SK-N-SH (cell line): ENCODE results near the gene PRRT1. TPM values are rescaled to one million over a fixed set of nuclear protein-coding genes. Genes with fewer than 3 reads are reported as not detected.

ENCODE experiments used
- CTCF ChIA-PET: fragments of 300-600, 350-600 bp; formaldehyde crosslinking; extraction: SDS; loops from one replicate; lab custom pipeline; 2021; lab: Yijun Ruan, JAX
- POLR2A ChIA-PET: fragments of 350-600 bp; sonication (Branson Sonifier 250); formaldehyde crosslinking; extraction: SDS; loops from one replicate; lab custom pipeline; 2020; ENCODE audit warnings: antibody characterized with exemption, inconsistent platforms; lab: Yijun Ruan, JAX
- DNase-seq: peaks from one replicate; pipeline ENCODE4 v3.0.0; 2012
- H2AFZ ChIP-seq: fragments of 200-600 bp; sonication (generic); 2 replicates; pipeline ENCODE4 v1.8.1; 2016; ENCODE audit warnings: antibody characterized with exemption, mild to moderate bottlenecking, low read depth
- H3F3A ChIP-seq: fragments of 200-600 bp; sonication (generic); replicated peaks from 2 replicates; pipeline ENCODE3; 2016; ENCODE audit warnings: antibody characterized with exemption, mild to moderate bottlenecking; ENCODE audit not compliant: insufficient read depth
- H3K27ac ChIP-seq, 2 experiments: fragments of 200-500 bp in 1 of 2; fragments of 200-600 bp in 1 of 2; sonication (Bioruptor generic) in 1 of 2; sonication (generic), shearing (Covaris generic) in 1 of 2; 2 replicates each; pipeline versions ENCODE4 v1.5.1 to v1.6.1; 2014 to 2016; ENCODE audit warnings: low read depth in 2 of 2, inconsistent platforms in 1 of 2, low read length in 1 of 2, mild to moderate bottlenecking in 1 of 2, mixed read lengths in 1 of 2
- H3K27me3 ChIP-seq: fragments of 200-600 bp; sonication (generic), shearing (Covaris generic); 2 replicates; pipeline ENCODE4 v1.6.1; 2016; ENCODE audit warnings: mixed run types; ENCODE audit not compliant: insufficient read depth
- H3K36me3 ChIP-seq, 2 experiments: fragments of 200-500 bp in 1 of 2; fragments of 200-600 bp in 1 of 2; sonication (Bioruptor generic) in 1 of 2; sonication (generic) in 1 of 2; replicated peaks in 1 of 2; 2 replicates each; pipeline versions ENCODE3 to v1.5.1; 2014 to 2016; ENCODE audit warnings: low read length in 1 of 2, mild to moderate bottlenecking in 1 of 2; ENCODE audit not compliant: insufficient read depth in 2 of 2, control insufficient read depth in 1 of 2
- H3K4me1 ChIP-seq, 2 experiments: fragments of 200-500 bp in 1 of 2; fragments of 200-600 bp in 1 of 2; sonication (Bioruptor generic) in 1 of 2; sonication (generic), shearing (Covaris generic) in 1 of 2; 2 replicates each; pipeline versions ENCODE4 v1.5.1 to v1.6.1; 2014 to 2016; ENCODE audit warnings: low read depth in 1 of 2, low read length in 1 of 2, mixed run types in 1 of 2; ENCODE audit not compliant: insufficient read depth in 2 of 2, control insufficient read depth in 1 of 2
- H3K4me2 ChIP-seq: fragments of 200-600 bp; sonication (generic), shearing (Covaris generic); 2 replicates; pipeline ENCODE4 v1.6.1; 2017; ENCODE audit warnings: mixed run types
- H3K4me3 ChIP-seq, 2 experiments: fragments of 200-500 bp in 1 of 2; fragments of 200-600 bp in 1 of 2; sonication (Bioruptor generic) in 1 of 2; sonication (generic), shearing (Covaris generic) in 1 of 2; 2 replicates each; pipeline versions ENCODE4 v1.5.1 to v1.8.1; 2014 to 2016; ENCODE audit warnings: low read depth in 2 of 2, inconsistent platforms in 1 of 2, low read length in 1 of 2, mild to moderate bottlenecking in 1 of 2, mixed read lengths in 1 of 2, moderate library complexity in 1 of 2
- H3K79me2 ChIP-seq: fragments of 200-600 bp; sonication (generic); 2 replicates; pipeline ENCODE4 v1.8.1; 2017; ENCODE audit warnings: mild to moderate bottlenecking; ENCODE audit not compliant: insufficient read depth
- H3K9ac ChIP-seq: fragments of 200-600 bp; sonication (generic); 2 replicates; pipeline ENCODE4 v1.6.1; 2017; ENCODE audit warnings: mixed run types
- H3K9me2 ChIP-seq: fragments of 200-600 bp; sonication (generic); 2 replicates; pipeline ENCODE4 v1.6.1; 2017; ENCODE audit warnings: mixed run types
- H3K9me3 ChIP-seq: fragments of 200-600 bp; sonication (generic); 2 replicates; pipeline ENCODE4 v1.6.1; 2017; ENCODE audit warnings: mixed run types, mild to moderate bottlenecking, moderate library complexity
- H4K20me1 ChIP-seq: fragments of 200-600 bp; sonication (generic); 2 replicates; pipeline ENCODE4 v1.6.1; 2017; ENCODE audit warnings: mild to moderate bottlenecking, mixed run types; ENCODE audit not compliant: insufficient read depth
- CHD2 ChIP-seq: fragments of 150-350 bp; IDR thresholded peaks from 2 replicates; pipeline ENCODE4 v1.6.1; 2018; ENCODE audit warnings: low read length; ENCODE audit not compliant: partially characterized antibody
- GABPA ChIP-seq: IDR thresholded peaks from 2 replicates; pipeline ENCODE4 v1.4.0; 2012; ENCODE audit warnings: low read depth, mild to moderate bottlenecking
- IRF3 ChIP-seq: fragments of 150-350 bp; IDR thresholded peaks from 2 replicates; pipeline ENCODE4 v1.6.1; 2016; ENCODE audit warnings: mild to moderate bottlenecking, low read depth, low read length
- MXI1 ChIP-seq: IDR thresholded peaks from 2 replicates; pipeline ENCODE4 v1.6.1; 2012; ENCODE audit warnings: mild to moderate bottlenecking, low read depth, low read length, improper control_type of control experiment
- NRF1 ChIP-seq: IDR thresholded peaks from 2 replicates; pipeline ENCODE4 v1.6.1; 2012; ENCODE audit warnings: low read depth, mild to moderate bottlenecking, low read length
- RFX5 ChIP-seq: IDR thresholded peaks from 2 replicates; pipeline ENCODE4 v1.6.1; 2012; ENCODE audit warnings: mild to moderate bottlenecking, improper control_type of control experiment, low read length
- SIN3A ChIP-seq: IDR thresholded peaks from 2 replicates; pipeline ENCODE4 v1.6.1; 2012; ENCODE audit warnings: low read depth, mild to moderate bottlenecking, low read length, moderate library complexity, borderline replicate concordance
- SMC3 ChIP-seq: IDR thresholded peaks from 2 replicates; pipeline ENCODE4 v1.6.1; 2012; ENCODE audit warnings: low read depth, low read length, improper control_type of control experiment
- TEAD4 ChIP-seq: IDR thresholded peaks from 2 replicates; pipeline ENCODE4 v1.4.0; 2012; ENCODE audit warnings: mild to moderate bottlenecking, borderline replicate concordance; ENCODE audit not compliant: insufficient read depth
- WGBS: methylation state at CpG from one replicate; pipeline ENCODE4 v1.1.6; 2017; ENCODE audit warnings: low lambda C conversion rate; 5-methylcytosine and 5-hydroxymethylcytosine counted together
- polyA plus RNA-seq, 3 experiments: library from polyadenylated mRNA; depleted of rRNA; stranded (reverse); fragments of >200 nt; gene quantifications; 2 replicates each; pipeline ENCODE4 v1.2.3, GENCODE V29; 2012
- TF ChIP-seq, protein P1 (sequence below): IDR thresholded peaks from 2 replicates; pipeline ENCODE4 v1.6.1; 2012; ENCODE audit warnings: mild to moderate bottlenecking, low read depth, low read length, moderate library complexity
- TF ChIP-seq, protein P2 (sequence below): IDR thresholded peaks from 2 replicates; pipeline ENCODE4 v1.4.0; 2012; ENCODE audit warnings: low read depth

PRRT1 gene
- polyA plus RNA-seq, 1 of the 3 experiments (the other 2 are of a cell fraction) = 1.5 TPM

GRCh38 chr6:32116674-32117073, 35.1 kb downstream of the PRRT1 start (continued):
- no peak for TF ChIP-seq NRF1
- TF ChIP-seq IRF3 = no peak
- peak; percentile 25; the same call in 1 of the 2 replicates for TF ChIP-seq SMC3
- TF ChIP-seq RFX5 = no peak

DNA sequence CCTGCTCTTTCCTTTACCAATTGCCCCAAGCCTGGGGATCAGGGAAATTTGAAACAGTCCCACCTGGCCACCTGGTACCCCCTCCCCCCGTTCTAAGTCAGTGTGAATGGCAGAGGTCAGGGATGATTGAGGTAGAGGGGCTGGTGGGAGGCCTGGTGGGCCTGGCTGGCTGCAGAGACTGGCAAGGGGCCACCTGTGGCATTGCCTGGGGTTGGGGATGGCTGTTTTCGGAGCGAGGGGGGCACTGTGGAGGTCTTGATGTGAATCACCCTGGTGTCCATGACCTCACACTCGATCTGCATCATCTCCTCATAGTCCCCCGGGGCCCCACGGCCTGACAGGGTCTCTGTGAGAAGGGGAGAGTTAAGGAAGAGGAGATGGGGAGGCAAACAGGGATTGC, 36.1 kb downstream of the PRRT1 start:
- no peaks in the 10 kb centered on the region for H3K9me3 ChIP-seq
- H2AFZ ChIP-seq = no peak overlapping the region
- H3F3A ChIP-seq = peaks cover 45% of the 10 kb centered on the region
- TF ChIP-seq GABPA (no peak), MXI1 (no peak), TEAD4 (no peak), SIN3A (no peak), CHD2 (no peak)
- TF ChIP-seq, protein P1, sequence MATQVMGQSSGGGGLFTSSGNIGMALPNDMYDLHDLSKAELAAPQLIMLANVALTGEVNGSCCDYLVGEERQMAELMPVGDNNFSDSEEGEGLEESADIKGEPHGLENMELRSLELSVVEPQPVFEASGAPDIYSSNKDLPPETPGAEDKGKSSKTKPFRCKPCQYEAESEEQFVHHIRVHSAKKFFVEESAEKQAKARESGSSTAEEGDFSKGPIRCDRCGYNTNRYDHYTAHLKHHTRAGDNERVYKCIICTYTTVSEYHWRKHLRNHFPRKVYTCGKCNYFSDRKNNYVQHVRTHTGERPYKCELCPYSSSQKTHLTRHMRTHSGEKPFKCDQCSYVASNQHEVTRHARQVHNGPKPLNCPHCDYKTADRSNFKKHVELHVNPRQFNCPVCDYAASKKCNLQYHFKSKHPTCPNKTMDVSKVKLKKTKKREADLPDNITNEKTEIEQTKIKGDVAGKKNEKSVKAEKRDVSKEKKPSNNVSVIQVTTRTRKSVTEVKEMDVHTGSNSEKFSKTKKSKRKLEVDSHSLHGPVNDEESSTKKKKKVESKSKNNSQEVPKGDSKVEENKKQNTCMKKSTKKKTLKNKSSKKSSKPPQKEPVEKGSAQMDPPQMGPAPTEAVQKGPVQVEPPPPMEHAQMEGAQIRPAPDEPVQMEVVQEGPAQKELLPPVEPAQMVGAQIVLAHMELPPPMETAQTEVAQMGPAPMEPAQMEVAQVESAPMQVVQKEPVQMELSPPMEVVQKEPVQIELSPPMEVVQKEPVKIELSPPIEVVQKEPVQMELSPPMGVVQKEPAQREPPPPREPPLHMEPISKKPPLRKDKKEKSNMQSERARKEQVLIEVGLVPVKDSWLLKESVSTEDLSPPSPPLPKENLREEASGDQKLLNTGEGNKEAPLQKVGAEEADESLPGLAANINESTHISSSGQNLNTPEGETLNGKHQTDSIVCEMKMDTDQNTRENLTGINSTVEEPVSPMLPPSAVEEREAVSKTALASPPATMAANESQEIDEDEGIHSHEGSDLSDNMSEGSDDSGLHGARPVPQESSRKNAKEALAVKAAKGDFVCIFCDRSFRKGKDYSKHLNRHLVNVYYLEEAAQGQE = no peak
- TF ChIP-seq, protein P2, sequence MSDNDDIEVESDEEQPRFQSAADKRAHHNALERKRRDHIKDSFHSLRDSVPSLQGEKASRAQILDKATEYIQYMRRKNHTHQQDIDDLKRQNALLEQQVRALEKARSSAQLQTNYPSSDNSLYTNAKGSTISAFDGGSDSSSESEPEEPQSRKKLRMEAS = no peak
- peak overlapping the region in 1 of 2 experiments; percentile 83; a peak in 2 of 4 replicates for H3K27ac ChIP-seq
- no peak for DNase-seq
- 92% methylated on average over 6 of the region's 6 CpGs for WGBS
- no peak overlapping the region for H3K4me3 ChIP-seq
- H3K36me3 ChIP-seq = peaks cover 12 to 22% of the 10 kb centered on the region in 2 experiments
- no peak overlapping the region for H3K4me2 ChIP-seq
- no peaks in the 10 kb centered on the region for H4K20me1 ChIP-seq
- no peaks in the 10 kb centered on the region for H3K9me2 ChIP-seq
- H3K79me2 ChIP-seq = no peaks in the 10 kb centered on the region
- peaks cover 3 to 9% of the 10 kb centered on the region in 2 experiments; a peak in 1 of 4 replicates for H3K4me1 ChIP-seq
- POLR2A ChIA-PET = no interaction called here
- H3K9ac ChIP-seq = no peak overlapping the region; the same call in 1 of the 2 replicates
- CTCF ChIA-PET = interaction anchor here (0.6 to 4.1 kb wide), 3 partner anchors 14 to 894 kb away, joined by 3 to 43 read pairs (median 5); partner anchors contain the start of genes ATF6B and FKBPL
- no peaks in the 10 kb centered on the region for H3K27me3 ChIP-seq
